RWPE1 (cell line): Measurements from ENCODE around the gene SLC12A9.

Experiments used
- CTCF ChIA-PET: fragments of 350-600 bp; sonication (Branson Sonifier 250); formaldehyde crosslinking; extraction: SDS; loops from one replicate; lab custom pipeline; 2021; lab: Yijun Ruan, JAX
- POLR2A ChIA-PET: fragments of 400-600 bp; formaldehyde crosslinking; extraction: SDS; loops from one replicate; lab custom pipeline; 2020; ENCODE audit warnings: antibody characterized with exemption; ENCODE audit not compliant: low non-redundant PET; lab: Yijun Ruan, JAX
- DNase-seq: peaks from one replicate; pipeline ENCODE4 v3.0.0; 2012; ENCODE audit warnings: low spot score
- H3K27ac ChIP-seq: fragments of 450-650 bp; 2 replicates; pipeline ENCODE4 v1.5.1; 2017
- TF ChIP-seq, protein P1 (sequence below): fragments of 450-650 bp; conservative IDR thresholded peaks from 2 replicates; pipeline ENCODE4 v1.5.1; 2017; ENCODE audit warnings: low read depth, mild to moderate bottlenecking

Gene SLC12A9

DNA sequence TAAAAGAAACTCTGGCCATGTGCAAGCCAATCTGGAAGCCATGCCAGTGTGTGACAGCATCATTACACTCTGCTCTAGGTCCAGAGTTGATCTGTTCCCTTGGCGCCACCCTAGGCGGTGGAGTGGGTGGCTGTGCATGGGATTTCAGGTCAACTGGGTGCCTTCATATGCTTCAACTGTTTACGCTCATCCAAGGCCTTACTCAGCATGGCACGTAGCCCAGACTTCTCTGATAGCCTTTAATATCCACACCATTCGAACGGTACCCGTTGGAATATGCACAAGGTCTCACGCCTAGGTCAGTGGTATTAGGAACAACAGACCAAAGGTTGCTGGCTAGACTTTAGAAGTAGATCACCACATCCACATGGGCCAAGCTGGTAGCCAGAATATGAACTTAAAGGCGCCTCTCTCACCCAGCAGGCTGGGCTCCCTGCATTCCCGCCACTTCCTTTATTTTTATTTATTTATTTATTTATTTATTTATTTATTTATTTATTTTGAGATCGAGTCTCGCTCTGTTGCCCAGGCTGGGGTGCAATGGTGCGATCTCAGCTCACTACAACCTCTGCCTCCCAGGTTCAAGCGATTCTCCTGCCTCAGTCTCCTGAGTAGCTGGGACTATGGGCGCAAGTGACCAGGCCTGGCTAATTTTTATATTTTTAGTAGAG lies 61.8 kb downstream of the SLC12A9 start:
- POLR2A ChIA-PET: no interaction called here
- TF ChIP-seq, protein P1, sequence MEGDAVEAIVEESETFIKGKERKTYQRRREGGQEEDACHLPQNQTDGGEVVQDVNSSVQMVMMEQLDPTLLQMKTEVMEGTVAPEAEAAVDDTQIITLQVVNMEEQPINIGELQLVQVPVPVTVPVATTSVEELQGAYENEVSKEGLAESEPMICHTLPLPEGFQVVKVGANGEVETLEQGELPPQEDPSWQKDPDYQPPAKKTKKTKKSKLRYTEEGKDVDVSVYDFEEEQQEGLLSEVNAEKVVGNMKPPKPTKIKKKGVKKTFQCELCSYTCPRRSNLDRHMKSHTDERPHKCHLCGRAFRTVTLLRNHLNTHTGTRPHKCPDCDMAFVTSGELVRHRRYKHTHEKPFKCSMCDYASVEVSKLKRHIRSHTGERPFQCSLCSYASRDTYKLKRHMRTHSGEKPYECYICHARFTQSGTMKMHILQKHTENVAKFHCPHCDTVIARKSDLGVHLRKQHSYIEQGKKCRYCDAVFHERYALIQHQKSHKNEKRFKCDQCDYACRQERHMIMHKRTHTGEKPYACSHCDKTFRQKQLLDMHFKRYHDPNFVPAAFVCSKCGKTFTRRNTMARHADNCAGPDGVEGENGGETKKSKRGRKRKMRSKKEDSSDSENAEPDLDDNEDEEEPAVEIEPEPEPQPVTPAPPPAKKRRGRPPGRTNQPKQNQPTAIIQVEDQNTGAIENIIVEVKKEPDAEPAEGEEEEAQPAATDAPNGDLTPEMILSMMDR: no peak
- H3K27ac ChIP-seq: no peak overlapping the region
- CTCF ChIA-PET: no interaction called here
- DNase-seq: no peak

DNA sequence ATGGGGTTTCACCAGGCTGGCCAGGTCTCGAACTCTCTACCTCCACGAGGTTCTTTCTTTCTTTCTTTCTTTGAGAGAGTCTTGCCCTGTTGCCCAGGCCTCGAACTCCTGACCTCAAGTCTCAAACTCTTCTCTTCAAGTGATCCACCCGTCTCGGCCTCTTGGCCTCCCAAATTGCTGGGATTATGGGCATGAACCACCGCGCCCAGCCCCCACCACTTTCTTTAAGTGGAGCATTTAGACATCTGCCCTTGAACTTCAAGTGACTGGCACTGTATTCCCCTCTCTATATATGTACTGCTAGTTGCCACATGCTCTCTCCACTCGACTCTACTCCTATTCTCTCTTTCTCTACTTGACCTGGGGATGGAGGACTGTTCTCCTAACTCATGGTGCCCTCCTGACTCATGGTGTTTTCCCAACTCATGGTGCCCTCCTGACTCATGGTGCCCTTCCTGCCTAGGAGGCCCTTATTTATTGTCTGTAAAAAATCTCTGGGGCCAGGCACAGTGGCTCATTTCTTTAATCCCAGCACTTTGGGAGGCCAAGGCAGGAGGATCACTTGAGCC lies 62.5 kb downstream of the SLC12A9 start:
- DNase-seq: no peak
- CTCF ChIA-PET: no interaction called here
- TF ChIP-seq, protein P1: no peak
- POLR2A ChIA-PET: no interaction called here
- H3K27ac ChIP-seq: no peak overlapping the region
